SKM-1 treated with dmso at 0.1 percent for 144 hours (cell line): ENCODE results near the gene ZNF236.
"Not testable (repeated sequence)": the region's sequence is repeated elsewhere in the genome, so short reads cannot be mapped to it uniquely, and the experiment has no call there.

Source experiments
- DNase-seq: peaks from one replicate; lab custom pipeline; 2025; ENCODE audit not compliant: unreplicated experiment; lab: John Stamatoyannopoulos, UW

ZNF236 gene

DNA sequence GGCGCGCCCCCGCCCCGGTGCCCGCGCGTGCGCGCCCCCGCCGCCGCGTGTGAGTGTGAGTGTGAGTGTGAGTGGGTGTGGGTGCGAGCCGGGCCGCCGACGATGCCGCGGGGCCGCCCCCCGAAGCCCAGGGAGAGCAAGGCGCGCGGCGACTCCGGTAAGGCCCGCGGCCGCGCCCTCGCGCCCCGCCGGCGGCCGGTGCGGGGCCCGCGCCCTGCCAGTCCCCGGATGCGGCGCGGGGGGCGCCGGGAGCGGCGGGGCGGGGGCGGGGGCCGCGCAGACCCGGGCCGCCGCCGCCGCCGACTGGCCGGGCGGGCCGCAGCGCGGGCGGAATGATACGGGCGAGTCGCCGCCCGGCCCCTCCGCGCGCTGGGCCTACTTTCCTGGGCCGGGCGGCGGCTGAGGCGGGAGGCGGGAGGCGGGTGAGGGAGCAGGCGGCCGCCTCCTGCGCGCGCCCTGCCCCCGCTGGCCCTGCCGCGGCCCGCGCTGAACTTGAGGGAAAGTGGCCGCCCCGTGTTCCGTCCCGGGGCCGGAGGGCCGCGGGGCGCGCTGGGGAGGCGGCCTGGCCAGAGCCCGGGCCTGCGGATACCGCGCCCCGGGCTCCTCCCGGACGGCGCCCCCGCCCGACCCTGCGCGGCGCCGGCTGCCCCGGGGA lies at the start of gene ZNF236:
ZNF236 (plus strand) TSS at position 52 of the 655 bp plus-strand sequence; CDS start at position 103, 51 bp downstream.
- DNase-seq, result peak; percentile 73

DNA sequence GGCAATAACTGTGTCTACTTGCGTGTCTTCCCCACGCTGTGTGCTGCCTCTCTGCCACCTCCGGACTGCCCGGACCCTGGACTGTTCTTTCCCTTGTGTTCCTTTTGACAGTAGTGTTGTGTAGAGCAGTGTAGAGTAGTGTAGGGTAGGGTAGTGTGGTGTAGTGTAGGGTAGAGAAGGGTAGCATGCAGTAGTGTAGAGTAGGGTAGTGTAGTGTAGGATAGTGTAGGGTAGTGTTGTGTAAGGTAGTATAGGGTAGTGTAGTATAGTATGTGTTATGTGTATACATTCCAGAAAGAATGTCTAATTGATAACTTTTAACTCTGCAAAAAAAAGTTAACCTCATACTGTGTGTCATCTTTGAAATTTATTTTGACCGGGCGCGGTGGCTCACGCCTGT lies 49.7 kb upstream of the ZNF236 start:
- no peak for DNase-seq

GRCh38 chr18:76777036-76777435 lies 45.3 kb upstream of the ZNF236 start:
- not testable (repeated sequence) for DNase-seq

GRCh38 chr18:76783786-76784484 lies 38.4 kb upstream of the ZNF236 start:
- DNase-seq, result no peak

DNA sequence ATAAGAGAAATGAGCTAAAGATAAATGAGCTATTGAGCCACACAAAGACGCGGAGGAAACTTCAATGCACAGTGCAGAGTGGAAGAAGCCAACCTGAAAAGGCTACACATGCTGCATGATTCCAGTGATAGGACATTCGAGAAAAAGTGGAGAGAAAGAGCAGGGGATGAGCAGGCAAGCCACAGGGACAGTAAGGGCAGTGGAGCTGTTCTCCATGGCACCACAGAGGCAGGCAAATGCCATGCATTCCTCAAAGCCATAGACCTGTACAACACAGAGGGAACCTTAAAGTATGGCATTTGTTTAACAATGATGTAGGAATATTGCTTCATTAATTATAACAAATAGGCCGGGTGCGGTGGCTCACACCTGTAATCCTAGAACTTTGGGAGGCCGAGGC lies 36.5 kb upstream of the ZNF236 start:
- DNase-seq, result no peak

DNA sequence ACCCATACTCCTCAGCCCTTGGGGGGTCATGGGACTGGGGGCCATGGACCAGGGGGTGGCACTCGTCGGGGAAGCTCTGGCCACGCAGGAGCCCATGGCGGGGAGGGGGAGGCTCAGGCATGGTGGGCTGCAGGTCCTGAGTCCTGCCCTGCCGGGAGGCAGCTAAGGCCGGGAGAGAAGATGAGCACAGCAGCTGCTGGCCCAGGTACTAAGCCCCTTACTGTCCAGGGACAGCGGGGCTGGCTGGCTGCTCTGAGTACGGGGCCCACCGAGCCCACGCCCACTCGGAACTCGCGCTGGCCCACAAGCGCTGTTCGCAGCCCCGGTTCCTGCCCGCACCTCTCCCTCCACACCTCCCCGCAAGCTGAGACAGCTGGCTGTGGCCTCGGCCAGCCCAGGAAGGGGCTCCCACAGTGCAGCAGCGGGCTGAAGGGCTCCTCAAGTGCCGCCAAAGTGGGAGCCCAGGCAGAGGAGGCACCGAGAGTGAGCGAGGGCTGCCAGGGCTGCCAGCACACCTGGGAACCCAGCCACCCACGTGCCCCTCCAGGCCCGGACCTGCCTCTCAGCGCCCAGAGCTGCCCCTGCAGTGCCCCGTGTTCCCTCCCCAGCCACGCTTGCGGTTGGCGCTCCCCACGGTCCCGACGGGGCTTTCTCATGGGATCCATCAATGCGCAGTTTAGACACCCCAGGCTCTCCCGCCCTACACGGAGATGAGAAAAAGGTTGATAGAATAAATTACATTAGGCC lies 33.6 kb upstream of the ZNF236 start:
- no peak for DNase-seq

DNA sequence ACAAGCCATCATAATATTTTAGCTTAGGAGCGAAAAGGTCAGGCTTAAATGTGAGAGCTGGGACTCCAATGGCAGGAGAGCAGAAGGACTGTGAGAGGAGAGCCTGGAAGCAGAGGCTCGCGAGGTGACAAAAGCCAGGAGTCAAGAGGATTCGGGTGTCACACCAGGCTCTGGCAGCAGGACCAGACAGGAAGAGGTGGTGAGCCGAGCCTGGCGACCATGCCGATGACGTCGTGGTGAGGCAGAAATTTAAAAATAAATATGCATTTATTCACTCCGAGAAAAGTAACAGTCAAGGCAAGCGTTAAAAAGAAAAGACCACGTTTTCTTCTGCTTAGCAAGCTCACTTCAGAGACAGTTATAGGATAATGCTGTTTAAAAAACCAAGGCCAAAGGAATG lies 31.3 kb upstream of the ZNF236 start:
- DNase-seq, result no peak

DNA sequence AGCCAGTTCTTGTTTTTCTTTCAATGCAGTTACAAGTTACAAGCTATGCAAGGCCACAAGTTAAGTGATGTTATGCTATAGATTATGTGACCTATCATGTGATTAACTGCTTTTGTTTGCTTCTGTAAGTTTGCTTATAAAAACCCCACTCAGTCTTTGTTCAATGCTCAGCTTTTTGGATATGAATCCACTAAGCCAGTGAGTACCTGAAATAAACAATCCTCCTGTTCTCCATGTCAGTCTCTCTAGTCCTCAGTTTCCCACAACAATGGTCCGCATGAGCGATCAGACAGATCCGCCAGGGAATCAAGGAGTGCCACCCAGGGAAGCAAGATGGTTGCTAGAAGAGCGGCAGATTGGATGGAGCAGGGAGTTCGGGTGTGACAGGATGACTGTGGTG lies 30.7 kb upstream of the ZNF236 start:
- DNase-seq, result no peak

DNA sequence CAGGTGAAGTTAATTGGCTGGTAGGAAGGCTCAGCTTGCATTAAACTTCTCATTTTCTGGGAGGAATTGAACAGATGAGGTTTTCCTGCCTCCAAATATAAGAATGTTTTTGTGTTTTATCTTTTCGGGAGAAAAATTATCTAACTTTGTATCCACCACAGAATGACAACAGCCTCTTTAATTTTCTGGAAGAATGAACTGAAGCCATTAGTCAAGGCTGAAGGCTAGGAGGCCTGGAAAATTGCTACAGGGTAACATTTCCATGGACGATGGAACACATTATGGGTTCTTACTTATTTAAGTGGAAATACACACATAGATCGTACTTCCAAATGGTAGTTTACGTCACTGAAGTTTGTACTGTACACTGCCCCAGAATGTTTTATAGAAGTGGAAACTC lies 28.0 kb upstream of the ZNF236 start:
- no peak for DNase-seq

- DNase-seq, result peak; percentile 59
These were observed 20.5 kb upstream of the ZNF236 start for GRCh38 chr18:76801567-76802505.

GRCh38 chr18:76803413-76803812 lies 18.9 kb upstream of the ZNF236 start:
- DNase-seq, result no peak

GRCh38 chr18:76803814-76804213 lies 18.5 kb upstream of the ZNF236 start:
- peak; percentile 36 for DNase-seq

DNA sequence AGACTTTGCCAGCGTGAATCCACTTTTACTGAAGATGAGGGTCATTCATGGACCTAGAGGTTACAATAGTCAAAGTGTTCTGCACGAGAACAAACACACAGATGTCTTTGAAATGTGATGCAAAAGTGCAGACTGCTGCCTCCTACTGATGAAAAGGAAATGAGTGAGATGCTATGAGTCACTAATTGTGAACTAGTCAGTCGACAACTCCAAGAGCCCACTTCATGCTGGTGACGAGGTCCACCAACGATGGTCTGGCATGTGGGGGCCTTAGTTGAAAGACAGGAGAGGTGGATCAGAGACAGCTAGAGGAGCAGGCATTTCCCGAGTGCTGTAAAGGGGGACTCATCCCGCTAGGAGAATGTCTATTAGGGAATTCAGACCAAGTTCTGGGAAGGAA lies 17.1 kb upstream of the ZNF236 start:
- peak; percentile 2 for DNase-seq

DNA sequence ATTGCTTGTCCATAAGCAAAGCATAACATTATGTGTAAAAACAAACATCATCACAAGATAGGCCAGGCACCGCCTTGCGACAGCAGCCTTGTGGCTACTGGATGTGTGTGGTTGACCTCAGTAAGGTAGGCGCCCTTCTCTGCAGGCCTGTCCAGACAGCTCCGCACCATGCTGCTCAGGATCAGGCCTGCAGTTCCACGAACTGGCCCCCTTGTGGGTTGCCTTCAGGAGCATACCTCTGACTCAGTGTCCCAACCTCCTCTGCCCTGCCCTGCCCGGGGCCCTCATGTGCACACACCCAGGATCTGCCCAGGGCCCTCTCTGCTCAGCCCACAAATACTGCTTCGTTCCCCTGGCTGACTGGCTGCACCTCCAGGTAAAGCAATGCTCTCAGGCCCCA lies 16.1 kb upstream of the ZNF236 start:
- DNase-seq, result no peak

- no peak for DNase-seq
These were observed 13.8 kb upstream of the ZNF236 start for GRCh38 chr18:76808561-76808960.

DNA sequence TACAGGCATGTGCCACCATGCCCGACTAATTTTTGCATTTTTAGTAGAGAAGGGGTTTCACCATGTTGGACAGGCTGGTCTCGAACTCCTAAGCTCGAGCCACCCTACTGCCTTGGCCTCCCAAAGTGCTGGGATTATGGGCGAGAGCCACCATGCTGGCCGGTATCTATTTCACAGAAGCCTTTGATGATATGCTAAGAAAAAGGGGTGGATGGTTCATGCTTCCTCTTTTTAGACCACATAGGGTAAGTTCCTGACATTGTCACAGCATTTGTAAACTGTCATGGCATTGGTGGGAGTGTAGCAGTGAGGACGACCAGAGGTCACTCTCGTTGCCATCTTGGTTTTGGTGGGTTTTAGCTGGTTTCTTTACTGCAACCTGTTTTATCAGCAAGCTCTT lies 10.8 kb upstream of the ZNF236 start:
- DNase-seq, result peak; percentile 22

- no peak for DNase-seq
These were observed 8.1 kb upstream of the ZNF236 start for GRCh38 chr18:76814256-76814655.

- no peak for DNase-seq
These were observed 6.2 kb upstream of the ZNF236 start for GRCh38 chr18:76816127-76816526.

GRCh38 chr18:76817888-76818611 lies 4.3 kb upstream of the ZNF236 start:
- DNase-seq, result no peak

- DNase-seq, result no peak
These were observed 2.8 kb upstream of the ZNF236 start for GRCh38 chr18:76819411-76820136.
